Erythroblast (primary cell): ENCODE data around the gene EXD2.

ENCODE experiments used
- GATA1 ChIP-seq: IDR thresholded peaks from 2 replicates; pipeline ENCODE4 v1.6.1; 2011; ENCODE audit warnings: low read depth, mild to moderate bottlenecking, control low read depth, low read length, moderate library complexity
- POLR2A ChIP-seq: IDR thresholded peaks from 2 replicates; pipeline ENCODE4 v1.6.1; 2011; ENCODE audit warnings: mild to moderate bottlenecking, low read length

DNA sequence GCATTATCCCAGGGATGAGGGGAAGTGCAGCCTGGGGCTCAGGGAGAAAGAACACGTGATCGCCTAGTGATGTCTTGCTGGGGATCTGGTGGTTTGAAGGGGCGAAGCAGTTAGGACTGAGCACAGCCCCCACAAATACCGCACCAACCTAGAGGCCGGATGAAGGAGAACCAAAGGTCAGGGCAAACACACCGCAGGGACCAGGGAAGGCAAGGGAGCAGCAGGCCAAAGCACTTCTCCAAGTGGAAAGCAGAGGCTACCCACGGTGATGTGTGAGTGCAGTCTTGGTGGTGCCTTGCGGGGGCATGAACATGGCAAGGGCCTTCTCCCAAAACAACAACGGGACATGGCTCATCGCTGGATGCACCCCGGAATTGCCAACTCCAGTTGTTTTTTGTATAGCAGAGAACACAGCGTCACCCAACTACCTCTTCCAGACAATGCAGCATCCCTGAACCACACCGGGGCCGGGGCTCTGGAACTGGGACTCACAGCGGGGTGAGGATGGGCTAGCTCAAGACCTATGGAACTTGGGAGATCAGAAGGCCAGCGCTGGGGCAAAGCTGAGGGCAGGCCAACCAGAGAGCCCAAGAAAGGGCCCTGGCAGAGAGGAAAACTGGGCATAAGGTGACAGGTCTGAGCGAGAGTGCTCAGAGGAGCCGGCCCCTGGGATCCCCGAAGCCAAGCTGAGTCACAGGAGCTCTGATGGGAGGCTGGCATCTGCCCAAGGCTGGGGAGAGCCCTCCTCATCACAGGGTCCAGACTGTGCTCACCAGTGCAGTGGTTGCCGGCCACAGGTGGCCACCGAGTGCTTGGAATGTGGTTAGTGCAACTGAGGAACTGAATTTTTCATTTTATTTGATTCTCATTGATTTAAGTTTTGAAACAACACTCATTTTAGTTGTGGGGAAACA, 79.8 kb downstream of the EXD2 start:
- TF ChIP-seq POLR2A = no peak
- no peak for TF ChIP-seq GATA1
